ENCODE measurements around the gene CLMN. TPM values are rescaled to one million over a fixed set of nuclear protein-coding genes. Genes with fewer than 3 reads are reported as not detected.

The CLMN gene
- total RNA-seq, 1 experiment from 2014 or later: 33.4 TPM

- Histone ChIP-seq H3K27me3 (ENCODE audit: insufficient read depth, low read length) (no peaks in the 10 kb centered on the region), H3K9ac (ENCODE audit: low read length) (no peak overlapping the region), H3K9me2 (ENCODE audit: insufficient read depth) (no peaks in the 10 kb centered on the region), H3K79me2 (ENCODE audit: insufficient read depth, low read length) (no peaks in the 10 kb centered on the region), H3K4me3 (replicated peaks in 1 of 2; ENCODE audit: low read depth in 1 of 2, low read length in 2 of 2) (no peak overlapping the region), H3K4me2 (ENCODE audit: low read length) (no peak overlapping the region), H3K4me1 (ENCODE audit: control insufficient read depth in 1 of 2, insufficient read depth in 2 of 2, low read length in 2 of 2) (no peaks in the 10 kb centered on the region; a peak in 1 of 4 replicates), H3K36me3 (ENCODE audit: control insufficient read depth in 1 of 2, insufficient read depth in 2 of 2, low read length in 2 of 2) (no peaks in the 10 kb centered on the region), H2AFZ (ENCODE audit: low read depth, low read length, poor library complexity, severe bottlenecking) (no peak overlapping the region), H3K9me3 (ENCODE audit: control insufficient read depth in 1 of 2, insufficient read depth in 1 of 2, low read depth in 1 of 2, low read length in 2 of 2) (no peaks in the 10 kb centered on the region), H4K20me1 (ENCODE audit: insufficient read depth) (no peaks in the 10 kb centered on the region), H3K27ac (ENCODE audit: low read depth, low read length) (no peak overlapping the region)
- ATAC-seq: no peak
- ChIA-PET RAD21 (ENCODE audit: low non-redundant PET in 1 of 2, low total read pairs in 2 of 2, uncharacterized antibody in 2 of 2, unreplicated experiment in 2 of 2) (no interaction called here), POLR2A (no interaction called here), CTCF (no interaction called here)
- intact Hi-C loops (cut with micrococcal nuclease): no loop called here
- BruUV-seq (replicated peaks): no TSS peak
- DNase-seq (ENCODE audit: low read depth, low spot score): no peak
- no peak for TF ChIP-seq ELF1 (IDR thresholded peaks at IDR 0.05; ENCODE audit: borderline replicate concordance, low read depth)
- TF ChIP-seq RAD21 (IDR thresholded peaks at IDR 0.05; ENCODE audit: low read depth): no peak
- no peak for TF ChIP-seq ATF3 (IDR thresholded peaks at IDR 0.05)
- TF ChIP-seq EZH2 (IDR thresholded peaks at IDR 0.05): no peak
- TF ChIP-seq JUND (IDR thresholded peaks at IDR 0.05): no peak
- TF ChIP-seq SIN3A (IDR thresholded peaks at IDR 0.05; ENCODE audit: low read depth): no peak
- no peak for TF ChIP-seq EZH2phosphoT487 (IDR thresholded peaks at IDR 0.05; ENCODE audit: borderline replicate concordance)
- TF ChIP-seq CTCF (IDR thresholded peaks at IDR 0.05 in 2 of 3, conservative IDR thresholded peaks at IDR 0.05 in 1 of 3; ENCODE audit: borderline replicate concordance in 1 of 3, insufficient read depth in 1 of 3, low read depth in 2 of 3, low read length in 2 of 3): no peak
- TF ChIP-seq ZNF274 (IDR thresholded peaks at IDR 0.05; ENCODE audit: low read depth, low read length): no peak
- TF ChIP-seq YY1 (IDR thresholded peaks at IDR 0.05; ENCODE audit: extremely low read depth, insufficient replicate concordance, low read depth, low read length): no peak
- TF ChIP-seq CBX3 (IDR thresholded peaks at IDR 0.05; ENCODE audit: low read depth): no peak
- no peak for TF ChIP-seq ZBTB33 (IDR thresholded peaks at IDR 0.05; ENCODE audit: extremely low read depth, insufficient replicate concordance, low read length)
- TF ChIP-seq POLR2A (IDR thresholded peaks at IDR 0.05; ENCODE audit: borderline replicate concordance, extremely low read depth, insufficient read depth, insufficient read length): no peak
- TF ChIP-seq SRF (IDR thresholded peaks at IDR 0.05; ENCODE audit: low read depth): no peak
- TF ChIP-seq MAX (IDR thresholded peaks at IDR 0.05): no peak
- no peak for TF ChIP-seq ZFX (IDR thresholded peaks at IDR 0.05)
- no peak for TF ChIP-seq EGR1 (IDR thresholded peaks at IDR 0.05; ENCODE audit: low read depth)
- TF ChIP-seq FOSL1 (IDR thresholded peaks at IDR 0.05; ENCODE audit: low read depth): no peak
- TF ChIP-seq POLR2AphosphoS5 (IDR thresholded peaks at IDR 0.05; ENCODE audit: low read depth, low read length): no peak
- no peak for TF ChIP-seq TCF7L2 (IDR thresholded peaks at IDR 0.05; ENCODE audit: borderline replicate concordance, extremely low read depth, insufficient read depth, insufficient read length)
Measured at GRCh38 chr14:95235767-95236166, 83.9 kb downstream of the CLMN start.
